CD4-positive, alpha-beta T cell treated with Interleukin-1 beta for 1 hour (primary cell): ENCODE measurements around the gene PDCD6IP.
"Not testable (repeated sequence)": the region's sequence is repeated elsewhere in the genome, so short reads cannot be mapped to it uniquely, and the experiment has no call there.

Experiments used
- DNase-seq, 2 donors: peaks; one replicate each; pipeline ENCODE4 v3.0.0-alpha.2; 2020 to 2022

PDCD6IP gene

GRCh38 chr3:33798418-33799201, at the start of gene PDCD6IP:
Gene PDCD6IP, plus strand, starts transcription at chr3:33798630. Its CDS starts 99 bp downstream, at chr3:33798729.
- peak; percentile 89 to 91 for DNase-seq

- DNase-seq, result no peak
Observed at GRCh38 chr3:33749546-33750210, 48.8 kb upstream of the PDCD6IP start.

- DNase-seq, result no peak
Observed at GRCh38 chr3:33750211-33750548, 48.2 kb upstream of the PDCD6IP start.

- no peak for DNase-seq
Observed at GRCh38 chr3:33751336-33751735, 47.1 kb upstream of the PDCD6IP start.

GRCh38 chr3:33754391-33754790, 44.0 kb upstream of the PDCD6IP start:
- not testable (repeated sequence) for DNase-seq

- DNase-seq, result no peak
Observed at GRCh38 chr3:33758281-33758680, 40.1 kb upstream of the PDCD6IP start.

- DNase-seq, result no peak
Observed at GRCh38 chr3:33758864-33759263, 39.6 kb upstream of the PDCD6IP start.

- DNase-seq, result no peak
Observed at GRCh38 chr3:33768578-33769330, 29.7 kb upstream of the PDCD6IP start.

GRCh38 chr3:33773637-33774036, 24.8 kb upstream of the PDCD6IP start:
- DNase-seq, result no peak

GRCh38 chr3:33775363-33775762, 23.1 kb upstream of the PDCD6IP start:
- DNase-seq, result no peak

GRCh38 chr3:33777996-33778395, 20.4 kb upstream of the PDCD6IP start:
- no peak for DNase-seq

GRCh38 chr3:33779751-33780150, 18.7 kb upstream of the PDCD6IP start:
- DNase-seq, result no peak

- DNase-seq, result not testable (repeated sequence)
Observed at GRCh38 chr3:33781413-33781812, 17.0 kb upstream of the PDCD6IP start.

GRCh38 chr3:33786565-33787327, 11.7 kb upstream of the PDCD6IP start:
- no peak for DNase-seq

- DNase-seq, result peak; percentile 63 to 67
Observed at GRCh38 chr3:33787328-33788009, 11.0 kb upstream of the PDCD6IP start.

GRCh38 chr3:33789183-33789954, 9.1 kb upstream of the PDCD6IP start:
- DNase-seq, result no peak

- no peak for DNase-seq
Observed at GRCh38 chr3:33790091-33790490, 8.3 kb upstream of the PDCD6IP start.

GRCh38 chr3:33791477-33792166, 6.8 kb upstream of the PDCD6IP start:
- DNase-seq, result peak in 1 of 2 donors; percentile 78

- DNase-seq, result no peak
Observed at GRCh38 chr3:33792167-33792892, 6.1 kb upstream of the PDCD6IP start.

GRCh38 chr3:33795131-33795530, 3.3 kb upstream of the PDCD6IP start:
- DNase-seq, result no peak
